Mesangial cell (primary cell): ENCODE measurements around the gene GRXCR2. TPM values are rescaled to one million over a fixed set of nuclear protein-coding genes. Genes with fewer than 3 reads are reported as not detected.

Source experiments
- total RNA-seq: library from RNA; depleted of rRNA; stranded (reverse); fragments of >200 nt; gene quantifications from 2 replicates; pipeline ENCODE4 v1.2.3, GENCODE V29; 2015

The GRXCR2 gene, protein sequence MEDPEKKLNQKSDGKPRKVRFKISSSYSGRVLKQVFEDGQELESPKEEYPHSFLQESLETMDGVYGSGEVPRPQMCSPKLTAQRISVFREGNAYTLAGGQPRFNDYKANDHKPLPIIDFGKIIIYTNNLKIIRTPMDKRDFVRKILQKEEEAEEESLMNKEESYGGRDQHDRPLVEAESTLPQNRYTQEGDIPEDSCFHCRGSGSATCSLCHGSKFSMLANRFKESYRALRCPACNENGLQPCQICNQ
- total RNA-seq, result not detected in 2 replicates

DNA sequence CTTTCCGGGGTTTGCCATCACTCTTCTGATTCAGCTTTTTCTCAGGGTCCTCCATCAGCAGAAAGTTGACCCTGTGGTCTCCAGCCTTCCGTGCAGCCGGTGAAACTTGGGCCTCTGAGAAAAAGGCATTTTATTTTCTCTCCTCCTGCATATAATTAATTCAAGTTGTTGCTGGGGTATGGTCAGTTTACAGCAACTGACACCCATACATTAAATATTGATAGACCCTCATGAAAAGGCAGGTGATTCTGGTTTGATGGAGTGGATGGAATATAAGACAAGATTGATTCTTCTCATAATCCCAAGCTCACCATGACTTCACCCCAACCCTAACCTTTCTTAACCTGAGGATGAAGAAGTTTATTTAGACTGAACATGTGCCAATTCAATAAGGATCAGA, at the start of gene GRXCR2:
Gene GRXCR2, minus strand, starts transcription at position 101 of the 400 bp plus-strand sequence. Its CDS starts 46 bp downstream, at position 55.

DNA sequence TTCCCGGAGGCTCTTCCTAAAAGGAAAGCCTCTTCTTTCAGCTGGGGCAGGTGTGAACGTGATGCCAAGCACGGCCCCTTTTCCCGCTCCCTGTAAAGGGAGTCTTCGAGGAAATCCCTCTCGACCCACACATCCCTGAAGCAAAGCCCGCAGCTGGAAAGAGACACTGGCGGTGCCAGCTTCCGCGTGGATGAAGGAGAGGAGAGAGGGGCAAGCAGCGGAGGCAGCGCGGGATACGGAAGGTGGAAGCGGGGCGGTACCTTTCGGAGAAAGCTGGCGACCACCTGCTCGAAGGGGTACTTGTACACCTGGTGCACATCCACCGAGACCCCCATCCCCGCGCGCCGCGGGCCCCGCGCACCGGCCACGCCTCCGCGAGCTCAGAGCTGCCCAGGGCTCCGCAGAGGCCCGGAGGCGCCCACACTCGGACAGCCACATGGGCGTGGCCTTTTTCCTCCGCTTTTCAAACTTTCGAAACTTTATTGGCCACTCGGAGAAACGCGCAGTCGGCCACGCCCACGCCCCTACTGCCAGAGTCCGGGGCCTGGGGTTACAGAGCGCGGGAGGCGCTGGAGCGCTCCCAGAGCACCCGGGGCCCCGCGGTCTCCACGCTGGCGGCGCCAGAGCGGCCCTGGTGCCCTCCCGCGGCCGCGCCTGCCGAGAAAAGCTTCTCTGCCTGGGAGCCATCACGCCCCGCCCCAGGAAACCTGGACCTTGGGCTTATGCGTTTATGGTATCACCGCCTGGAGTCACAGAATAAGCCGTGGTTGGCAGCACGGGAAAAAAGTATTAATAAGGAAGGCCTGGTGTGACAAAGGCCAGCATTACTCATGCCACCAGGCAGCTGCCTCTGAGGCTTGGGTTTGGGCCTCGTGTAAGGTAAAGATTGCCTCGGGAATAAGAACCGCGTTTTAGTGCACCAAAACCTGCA, 37.6 kb downstream of the GRXCR2 start, which contains the start of gene PRELID2:
Gene PRELID2, minus strand, starts transcription at position 426 of the 931 bp plus-strand sequence. Its CDS starts 91 bp downstream, at position 335.

Other genes with a start within 250 kb of the GRXCR2 start
- 7.9 and 12.7 TPM in 2 replicates for gene PRELID2, start 37.7 kb downstream of the GRXCR2 start, total RNA-seq
- gene SH3RF2, start 63.6 kb upstream of the GRXCR2 start, total RNA-seq, result 15.2 and 19.6 TPM in 2 replicates
- gene PLAC8L1, start 232.6 kb upstream of the GRXCR2 start, total RNA-seq, result not detected in 2 replicates